Activated naive CD8-positive, alpha-beta T cell treated with anti-CD3 and anti-CD28 coated beads, Interleukin-2, amount 50 U/mL, for 16 hours (primary cell): ENCODE data around the gene ZBTB14.

ENCODE experiments used
- DNase-seq: peaks from one replicate; pipeline ENCODE4 v3.0.0-alpha.2; 2020; ENCODE audit warnings: low read depth, low spot score

The ZBTB14 gene, protein sequence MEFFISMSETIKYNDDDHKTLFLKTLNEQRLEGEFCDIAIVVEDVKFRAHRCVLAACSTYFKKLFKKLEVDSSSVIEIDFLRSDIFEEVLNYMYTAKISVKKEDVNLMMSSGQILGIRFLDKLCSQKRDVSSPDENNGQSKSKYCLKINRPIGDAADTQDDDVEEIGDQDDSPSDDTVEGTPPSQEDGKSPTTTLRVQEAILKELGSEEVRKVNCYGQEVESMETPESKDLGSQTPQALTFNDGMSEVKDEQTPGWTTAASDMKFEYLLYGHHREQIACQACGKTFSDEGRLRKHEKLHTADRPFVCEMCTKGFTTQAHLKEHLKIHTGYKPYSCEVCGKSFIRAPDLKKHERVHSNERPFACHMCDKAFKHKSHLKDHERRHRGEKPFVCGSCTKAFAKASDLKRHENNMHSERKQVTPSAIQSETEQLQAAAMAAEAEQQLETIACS

DNA sequence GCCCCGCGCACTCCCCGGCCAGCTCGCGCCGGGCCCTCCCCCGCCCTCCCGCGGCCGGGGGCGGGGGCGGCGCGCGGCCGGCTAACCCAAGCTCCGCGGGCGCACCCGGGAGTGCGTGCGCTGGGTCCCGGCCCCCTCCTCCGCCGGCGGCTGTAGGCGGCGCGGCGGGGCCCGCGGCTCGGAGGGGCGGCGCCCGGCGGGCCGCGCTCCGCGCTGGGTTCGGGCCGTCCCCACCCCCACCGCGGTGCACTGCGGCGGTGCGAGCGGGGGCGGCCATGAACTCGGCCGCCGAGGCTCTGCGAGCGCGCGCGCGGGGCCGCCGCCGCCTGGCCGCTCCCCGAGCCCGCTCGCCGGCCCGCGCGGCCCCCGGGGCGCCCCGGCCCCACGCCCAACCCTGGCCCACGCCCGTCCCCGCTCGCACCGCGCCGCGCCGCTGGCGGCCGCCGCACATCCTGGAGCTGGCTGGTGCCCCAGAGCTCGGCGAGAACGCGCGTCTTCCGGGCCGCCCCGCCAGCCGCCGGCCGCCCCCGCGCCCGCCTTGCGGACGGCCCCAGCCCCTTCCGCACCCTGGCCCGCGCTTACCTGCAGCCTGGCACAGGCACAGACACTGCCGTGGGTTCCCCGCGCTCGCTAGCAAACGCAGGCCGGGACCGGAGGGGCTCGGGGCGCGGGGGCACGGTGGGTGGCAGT lies at the start of gene ZBTB14:
TSS of gene ZBTB14 (minus strand) at position 496 of the 690 bp plus-strand sequence. CDS start 2,480 bp downstream, outside the sequence.
- DNase-seq: peak; percentile 25

DNA sequence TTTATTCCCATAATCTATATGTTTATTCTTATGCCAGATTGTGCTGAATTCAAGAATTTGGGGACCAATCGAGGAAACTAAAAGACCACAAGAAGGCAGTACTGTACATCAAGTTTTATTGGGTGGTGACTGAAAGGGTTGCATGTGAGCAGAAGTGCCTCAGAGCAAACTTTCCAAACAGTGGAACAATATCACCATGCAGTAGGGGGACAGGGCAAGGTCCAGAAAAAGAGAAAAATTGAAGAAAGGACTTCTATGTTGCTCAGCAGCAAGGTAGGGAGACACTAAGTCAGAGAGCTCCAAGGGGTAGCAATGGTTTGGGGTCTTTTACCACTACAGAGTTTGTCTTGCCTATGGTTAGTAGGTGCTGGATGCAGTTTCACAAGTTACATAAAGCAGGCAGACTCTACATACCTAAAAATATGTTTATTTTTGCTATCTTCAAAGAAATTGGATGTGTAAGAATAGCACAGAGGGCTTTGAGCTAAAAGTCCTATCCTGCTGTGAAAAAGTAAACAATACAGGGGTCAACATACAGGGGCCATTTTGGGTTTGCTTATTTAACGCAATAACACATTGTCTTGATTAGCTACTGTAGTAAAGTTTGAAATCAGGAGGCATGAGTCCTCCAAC lies 43.8 kb upstream of the ZBTB14 start:
- DNase-seq: no peak

DNA sequence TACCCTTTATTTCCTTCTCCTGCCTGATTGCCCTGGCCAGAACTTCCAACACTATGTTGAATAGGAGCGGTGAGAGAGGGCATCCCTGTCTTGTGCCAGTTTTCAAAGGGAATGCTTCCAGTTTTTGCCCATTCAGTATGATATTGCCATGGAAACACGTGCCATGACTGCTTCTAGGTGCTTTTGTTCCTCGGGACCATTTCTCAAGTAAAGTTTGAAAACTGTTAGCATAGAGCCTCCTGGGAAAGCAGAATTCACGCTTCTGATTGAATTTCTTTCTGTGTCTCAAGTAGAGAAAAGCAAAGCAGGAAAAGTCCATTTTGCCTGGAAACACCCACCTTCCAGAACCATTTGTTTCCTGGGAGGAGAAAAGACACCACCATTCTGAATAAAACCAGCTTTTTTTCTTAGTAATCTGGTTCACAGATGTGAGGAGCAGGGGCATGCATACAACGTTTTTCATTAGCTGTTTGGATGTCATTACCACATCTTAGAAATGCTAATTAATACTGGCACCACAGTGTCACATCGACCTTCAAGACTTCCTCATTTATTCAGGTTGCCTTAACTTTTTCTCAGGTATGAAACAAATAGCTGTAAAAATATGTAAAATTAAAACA lies 39.0 kb upstream of the ZBTB14 start:
- DNase-seq: no peak

DNA sequence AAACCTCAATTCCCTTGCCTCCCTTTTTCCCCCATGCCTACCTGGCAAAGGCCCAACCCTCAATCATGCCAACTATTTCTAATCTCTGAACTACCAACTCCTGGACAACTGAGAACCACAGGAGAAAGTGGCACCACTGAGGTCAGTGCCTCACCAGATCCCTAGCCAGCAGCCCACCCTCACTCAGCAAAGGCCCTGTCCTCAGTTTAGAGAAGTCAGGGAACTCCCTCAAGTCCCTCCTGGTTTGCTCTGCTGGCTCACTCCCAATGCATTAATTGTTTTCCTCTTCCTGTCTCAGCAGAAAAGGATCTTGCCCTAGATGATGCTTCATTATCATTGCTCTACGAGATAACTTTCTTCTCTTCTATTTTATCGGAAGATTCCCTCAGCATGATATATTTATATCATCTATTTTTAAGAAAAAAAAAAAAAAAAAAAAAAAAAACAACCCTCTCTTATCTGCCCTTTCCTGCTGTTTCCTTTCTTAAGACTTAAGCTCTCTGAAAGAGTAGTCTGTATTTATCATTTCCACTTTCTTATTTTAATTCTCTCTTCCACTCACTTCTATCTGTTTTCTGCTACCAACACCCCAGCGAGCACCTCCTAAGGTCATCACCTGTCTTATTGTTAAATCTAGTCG lies 22.7 kb upstream of the ZBTB14 start:
- DNase-seq: no peak

DNA sequence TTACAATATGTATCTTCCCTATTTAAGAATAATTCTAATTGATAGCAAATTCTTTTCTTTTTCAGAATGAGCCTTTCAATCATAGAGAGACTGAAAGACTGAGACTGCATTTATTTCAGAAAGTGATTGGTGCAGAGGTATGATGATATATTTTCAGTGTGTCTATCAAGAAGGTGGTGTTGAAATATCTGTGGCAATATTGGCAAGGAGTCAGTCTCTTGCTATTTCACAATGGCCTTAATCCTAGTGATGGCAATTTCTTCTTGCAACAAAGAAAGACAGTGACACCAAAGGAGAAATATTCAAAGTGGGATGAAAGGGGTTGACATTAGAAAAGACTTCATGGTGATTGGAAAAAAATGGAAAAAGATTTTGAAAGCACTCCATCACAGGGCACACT lies 21.7 kb upstream of the ZBTB14 start:
- DNase-seq: no peak

DNA sequence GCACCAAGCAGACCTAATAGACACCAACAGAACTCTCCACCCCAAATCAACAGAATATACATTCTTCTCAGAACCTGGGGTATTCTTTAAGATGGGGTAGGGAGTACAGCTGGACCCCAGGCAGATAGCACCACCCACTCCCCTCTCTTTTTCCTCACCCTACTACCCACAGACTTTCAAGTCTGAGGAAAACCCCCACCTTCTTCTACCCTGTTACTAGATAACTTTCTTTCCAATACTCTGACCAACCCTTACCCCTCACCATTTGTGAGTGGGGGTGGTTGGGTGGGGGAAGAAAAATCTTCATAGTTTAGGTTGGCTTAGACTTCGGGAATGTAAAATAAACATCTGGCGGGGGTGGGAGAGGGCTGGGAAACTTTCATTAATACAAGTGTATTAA lies 20.3 kb upstream of the ZBTB14 start:
- DNase-seq: no peak

DNA sequence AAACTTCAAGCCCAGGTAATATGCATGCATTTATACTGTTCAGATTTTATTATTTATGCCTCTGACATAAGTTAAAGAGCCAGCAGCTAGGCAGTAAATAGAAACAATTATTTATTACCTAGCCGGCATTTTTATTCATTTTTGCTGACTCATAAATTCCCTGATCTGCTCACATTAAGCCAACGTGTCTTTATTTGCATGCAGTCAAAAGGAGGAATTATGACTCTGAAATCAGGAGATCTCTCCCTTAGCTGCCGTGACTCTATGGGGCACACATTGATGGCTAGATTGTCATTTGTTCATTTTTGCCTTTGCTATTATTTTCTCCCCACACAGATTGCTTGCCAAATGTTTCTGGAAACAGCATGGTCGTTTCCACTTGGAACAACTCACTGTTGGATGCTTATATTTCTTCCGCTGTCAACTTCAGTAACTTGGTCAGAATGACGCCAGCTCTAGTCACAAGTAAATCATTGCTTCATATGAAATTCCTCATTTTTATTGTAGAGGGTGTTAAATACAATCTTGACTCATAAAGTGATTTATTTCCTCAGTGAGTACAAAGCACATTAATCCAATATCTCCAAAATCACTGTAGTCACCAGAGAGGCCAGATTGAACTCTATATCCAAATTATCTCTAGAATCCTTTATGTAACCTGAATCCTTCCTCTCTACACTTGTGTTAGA lies 15.9 kb upstream of the ZBTB14 start:
- DNase-seq: no peak

DNA sequence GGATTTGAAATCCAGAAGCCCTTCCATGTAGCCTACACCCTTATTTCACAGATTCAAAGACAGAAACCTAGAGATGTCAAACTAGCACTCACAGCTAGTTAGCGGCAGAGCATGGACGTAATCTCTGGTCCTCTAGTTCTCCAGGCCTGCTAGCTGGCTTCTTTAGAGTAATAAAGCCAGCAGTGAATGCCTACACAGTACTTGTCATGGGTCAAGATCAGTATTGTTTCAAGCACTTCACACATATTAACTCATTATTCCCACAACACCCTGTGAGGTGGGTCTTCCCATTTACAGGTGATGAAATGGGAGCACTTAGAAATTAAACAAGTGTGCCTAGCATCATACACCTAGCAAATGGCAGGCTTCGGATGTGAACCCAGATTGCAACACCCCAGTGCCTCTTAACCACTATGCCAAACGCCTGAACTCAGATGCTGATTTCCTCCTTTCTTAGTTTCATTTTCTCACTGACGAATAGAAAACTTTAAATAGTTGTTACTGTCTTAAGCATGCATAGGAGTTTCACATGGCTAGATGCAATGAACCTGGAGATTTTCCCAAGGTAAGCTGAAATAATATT lies 14.5 kb upstream of the ZBTB14 start:
- no peak for DNase-seq

DNA sequence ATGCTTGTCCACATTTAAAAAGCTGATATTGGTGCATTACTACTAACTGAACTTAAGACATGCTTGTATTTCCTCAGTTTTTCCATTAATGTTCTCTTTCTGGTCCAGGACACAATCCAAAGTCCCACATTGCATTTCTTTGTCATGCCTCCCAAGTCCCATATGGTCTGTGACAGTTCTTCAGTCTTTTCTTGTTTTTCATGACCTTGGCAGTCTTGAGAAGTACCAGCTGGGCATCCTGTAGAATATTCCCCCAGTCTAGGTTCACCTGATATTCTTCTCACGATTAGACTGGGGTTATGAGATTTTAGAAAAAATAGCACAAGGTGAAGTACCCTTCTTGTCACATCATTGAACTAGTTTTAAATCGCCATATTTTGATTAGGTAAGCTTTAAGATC lies 10.3 kb upstream of the ZBTB14 start:
- DNase-seq: no peak

DNA sequence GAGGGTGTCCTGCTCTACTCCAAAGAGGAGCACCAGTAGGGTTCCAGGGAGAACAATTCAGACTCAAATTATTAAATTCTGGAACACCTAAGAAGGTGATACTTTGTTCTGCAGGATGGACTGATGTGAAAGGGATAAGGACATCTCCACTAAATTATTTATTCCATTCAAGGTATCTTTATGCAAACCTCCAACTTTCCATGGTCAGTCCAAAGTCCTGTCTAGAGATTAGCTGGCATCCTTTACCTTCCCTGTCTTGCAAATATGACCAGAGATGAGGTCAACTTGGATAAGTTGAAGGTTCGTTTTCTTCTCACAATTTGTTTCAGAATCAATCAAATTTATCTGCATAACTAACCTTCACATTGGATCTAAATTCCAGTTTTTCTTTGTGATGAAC lies 8.7 kb upstream of the ZBTB14 start:
- DNase-seq: no peak

DNA sequence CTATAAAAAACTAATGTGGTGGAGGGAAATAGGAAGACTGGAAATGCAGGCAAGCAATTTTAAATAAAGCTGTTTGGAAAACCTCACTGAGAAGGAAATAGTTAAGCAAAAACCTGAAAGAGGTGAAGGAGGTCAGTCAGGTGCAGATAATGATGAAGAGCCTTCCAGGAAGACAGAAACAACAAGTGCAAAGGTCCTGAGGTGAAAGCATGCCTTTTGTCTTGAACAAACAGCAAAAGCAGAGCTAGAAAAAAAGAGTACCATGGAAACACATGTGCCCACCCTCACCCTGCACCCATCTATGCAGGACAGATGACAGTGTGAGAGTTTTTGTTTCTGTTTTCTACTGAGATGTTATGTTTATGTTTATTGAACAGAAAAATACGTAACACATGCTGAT lies 8.1 kb upstream of the ZBTB14 start:
- DNase-seq: no peak

DNA sequence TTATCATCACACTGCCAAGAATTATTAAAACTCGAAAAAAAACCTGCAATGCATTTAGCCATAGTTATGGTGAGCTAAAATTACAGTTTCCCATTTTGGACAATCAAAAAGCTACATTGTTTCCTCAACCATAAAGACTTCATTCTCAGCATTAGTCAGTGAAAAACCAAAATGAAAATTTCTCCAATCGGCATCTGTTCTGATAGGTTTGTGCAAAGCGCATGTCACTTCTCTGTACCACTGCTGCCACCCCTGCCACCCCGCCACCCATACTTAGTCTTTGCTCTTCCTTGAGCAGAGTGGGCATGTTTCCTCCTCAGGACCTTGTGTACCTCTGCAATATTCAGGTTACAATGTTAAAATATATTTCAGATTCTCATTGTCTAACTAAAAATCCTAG lies 7.1 kb upstream of the ZBTB14 start:
- no peak for DNase-seq

DNA sequence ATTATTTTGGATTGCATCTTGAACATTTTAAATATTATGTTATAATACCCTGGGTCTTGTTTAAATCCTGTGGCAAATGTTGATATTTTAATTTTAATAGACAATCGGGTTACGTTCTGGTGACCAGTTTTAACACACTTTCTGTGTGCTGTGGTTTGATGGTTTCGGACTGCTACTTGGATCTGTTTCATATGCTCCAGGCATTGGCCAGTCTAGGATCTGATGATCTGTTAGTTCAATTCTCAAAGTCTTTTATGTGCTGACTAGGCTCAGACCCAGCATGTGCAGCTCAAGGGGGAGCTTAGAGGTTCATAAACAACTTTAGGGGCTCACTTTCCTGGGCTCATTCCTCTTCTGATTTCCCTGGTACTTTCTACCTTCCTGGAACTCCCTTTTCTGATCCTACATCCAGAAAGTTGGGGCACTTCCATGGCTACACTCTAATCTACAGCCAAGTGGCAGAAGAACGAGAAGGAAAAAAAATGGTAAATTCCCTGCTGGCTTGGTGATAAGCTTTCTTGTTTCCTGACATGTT lies 5.0 kb upstream of the ZBTB14 start:
- no peak for DNase-seq

DNA sequence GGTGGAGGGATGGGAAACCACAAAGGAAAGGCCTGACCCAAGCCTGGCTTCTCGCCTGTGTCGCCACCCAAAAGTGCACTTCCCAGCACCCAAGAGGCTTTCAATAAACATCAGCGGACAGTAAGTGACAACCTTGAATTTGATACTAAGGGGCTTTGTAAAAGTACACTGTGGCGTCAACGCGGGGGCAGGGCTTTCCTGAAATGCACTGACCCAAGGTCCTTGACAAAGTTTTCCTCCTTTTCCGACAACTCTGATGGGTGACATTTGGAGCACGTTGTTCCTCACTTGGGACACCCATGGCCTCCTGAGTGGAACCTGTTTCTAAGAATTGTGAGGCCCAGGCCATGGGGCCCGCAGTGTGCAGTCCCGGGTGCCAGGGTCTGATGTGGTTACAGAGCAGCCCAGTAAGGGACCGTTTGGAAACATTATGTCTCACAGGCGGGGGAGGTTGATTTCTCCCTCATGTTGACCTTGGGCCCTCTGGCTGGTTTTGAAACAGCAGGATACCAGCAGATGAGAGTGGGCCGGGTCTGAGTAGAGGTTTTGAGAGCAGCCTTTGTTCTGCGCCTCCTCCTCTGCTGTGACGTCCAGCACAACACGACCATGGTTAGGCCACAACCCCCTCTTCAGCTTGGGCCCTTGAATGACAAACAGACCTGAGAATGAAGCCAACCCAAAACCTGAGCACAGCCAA lies 2.8 kb upstream of the ZBTB14 start:
- DNase-seq: no peak

DNA sequence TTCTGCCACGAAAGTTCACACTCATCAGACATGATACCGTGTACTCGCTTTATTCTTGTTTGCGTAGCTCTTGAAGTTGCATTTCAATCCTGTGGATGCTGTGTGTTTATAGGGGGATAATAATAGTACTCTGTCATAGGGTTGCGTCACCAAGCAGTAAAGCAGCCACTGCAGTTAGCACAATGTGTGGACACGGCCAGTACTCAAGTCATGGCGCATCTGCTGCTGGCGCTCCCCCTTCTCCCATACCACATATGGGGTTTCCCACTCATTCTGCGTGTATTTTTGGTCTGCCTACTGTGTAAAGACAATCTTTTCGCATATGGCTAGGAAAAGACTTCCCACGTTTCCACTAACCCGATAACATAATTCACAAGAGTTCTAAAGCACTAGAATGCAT lies 2.1 kb upstream of the ZBTB14 start:
- no peak for DNase-seq

DNA sequence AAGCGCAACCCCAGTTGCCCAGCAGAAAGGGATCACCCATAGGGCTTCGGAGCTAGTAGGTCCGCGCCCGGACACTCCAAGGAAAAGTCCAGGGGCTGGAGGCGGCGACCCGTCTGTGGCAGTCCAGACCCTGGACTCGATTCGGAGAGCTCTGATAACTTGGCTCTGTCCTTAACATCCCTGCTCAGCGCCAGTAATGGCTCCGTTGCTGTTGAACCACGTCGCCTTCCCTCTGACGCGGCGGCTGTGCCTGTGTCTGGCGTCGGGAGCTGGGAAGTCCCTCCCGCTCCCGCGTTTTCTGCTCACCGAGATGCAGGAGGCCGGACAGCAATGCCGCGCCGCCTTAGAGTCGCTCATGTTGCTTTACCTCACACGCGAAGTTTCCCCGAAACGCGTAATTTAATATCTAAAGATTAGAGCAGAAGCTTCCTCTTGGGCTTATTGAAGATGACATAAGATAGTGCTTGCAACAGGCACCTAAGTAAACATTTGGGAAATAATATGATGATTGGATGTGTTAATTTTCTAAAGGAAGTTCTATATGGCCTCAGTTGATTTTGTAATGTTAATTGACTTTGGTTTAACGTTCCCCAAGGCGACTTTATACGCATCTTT lies 1.3 kb upstream of the ZBTB14 start:
- DNase-seq: peak; percentile 29

DNA sequence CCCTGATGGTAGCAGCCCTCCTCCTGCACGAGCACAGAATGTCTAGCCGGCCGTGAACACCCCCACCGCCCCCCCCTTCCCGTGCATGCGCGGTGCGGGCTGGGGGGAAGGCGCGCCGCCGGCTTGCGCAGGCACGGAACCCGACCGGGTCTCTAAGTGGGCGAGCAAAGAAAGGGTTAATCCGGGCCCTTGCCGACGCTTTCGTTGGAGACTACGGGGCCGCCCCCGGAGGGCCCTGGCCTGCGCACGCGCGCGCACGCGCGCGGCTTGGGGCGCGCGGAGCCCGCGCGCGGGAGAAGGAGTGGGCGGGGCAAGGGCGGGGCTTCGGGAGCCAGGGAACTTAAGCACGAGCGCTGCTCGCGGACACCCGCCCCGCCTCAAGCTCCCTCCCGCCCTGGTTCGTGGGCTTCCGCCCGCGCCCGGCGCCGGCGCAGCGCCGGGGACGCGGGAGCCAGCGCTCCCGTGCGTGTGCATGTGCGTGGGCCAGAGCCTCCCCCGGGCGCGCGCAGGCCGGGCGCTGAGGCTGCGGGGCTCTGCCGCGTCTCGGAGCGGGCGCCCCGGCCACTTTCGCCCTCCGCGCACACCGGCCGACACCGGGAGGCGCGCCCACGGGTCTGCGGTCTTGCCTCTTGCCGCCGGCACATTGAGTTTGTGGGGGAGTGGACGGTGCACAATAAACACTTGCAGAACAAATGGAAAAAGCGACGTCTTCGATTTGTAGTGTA lies 617 bp upstream of the ZBTB14 start:
- DNase-seq: peak; percentile 90

DNA sequence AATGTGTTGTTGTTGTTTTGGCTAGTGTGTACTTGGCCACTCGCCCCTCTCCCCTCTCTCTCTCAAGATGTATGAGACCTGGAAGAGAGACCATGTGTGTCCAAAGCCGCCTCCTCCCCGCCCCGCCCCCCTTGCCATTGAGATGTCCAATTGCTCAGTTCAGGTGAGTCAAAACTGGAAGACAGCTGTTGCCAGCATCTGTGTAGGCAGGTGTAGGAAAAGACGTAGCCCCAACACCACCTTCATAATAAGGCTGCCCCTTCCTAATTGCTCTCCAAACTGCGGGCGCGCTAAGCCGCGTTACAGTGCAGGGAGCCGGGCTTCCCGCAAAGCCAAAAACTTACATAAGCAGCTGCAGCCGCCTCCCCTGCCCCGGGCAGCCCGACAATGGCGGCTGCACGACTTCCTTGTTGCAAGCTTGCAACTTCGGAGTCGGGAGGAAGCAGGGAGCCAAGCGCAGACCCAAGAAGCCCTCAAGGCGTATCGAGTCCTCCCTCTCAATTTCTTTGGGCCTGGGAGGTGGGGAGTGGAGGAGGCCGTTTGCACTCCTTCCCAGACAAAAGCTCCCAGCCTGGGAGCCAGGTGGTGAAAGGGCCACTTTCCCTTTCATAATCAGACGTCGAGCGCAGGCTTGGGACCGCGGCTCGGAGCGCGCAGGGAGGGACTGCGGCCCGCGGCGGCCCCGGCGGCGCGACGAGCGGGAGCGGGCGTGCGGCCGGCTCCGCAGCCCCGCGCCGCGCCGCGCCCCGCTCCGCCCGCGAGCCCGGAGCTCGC lies 882 bp downstream of the ZBTB14 start:
- DNase-seq: peak; percentile 18
